SH-SY5Y (cell line): Measurements from ENCODE around the gene PTPRM.

ENCODE experiments used
- GATA2 ChIP-seq: IDR thresholded peaks from 2 replicates; pipeline ENCODE4 v1.6.1; 2011; ENCODE audit warnings: mild to moderate bottlenecking, low read depth, low read length
- GATA3 ChIP-seq: IDR thresholded peaks from 2 replicates; pipeline ENCODE4 v1.6.1; 2011; ENCODE audit warnings: low read depth, mild to moderate bottlenecking, low read length, moderate library complexity

- no peak for TF ChIP-seq GATA2
- no peak for TF ChIP-seq GATA3
Measured at GRCh38 chr18:8366070-8366469, 799.0 kb downstream of the PTPRM start.
